BE2C (cell line): ENCODE data around the gene ABCC6.
"Not testable (repeated sequence)": the region's sequence is repeated elsewhere in the genome, so short reads cannot be mapped to it uniquely, and the experiment has no call there.

Experiments used
- DNase-seq: peaks from one replicate; pipeline ENCODE4 v3.0.0-alpha.2; 2020
- H3K27me3 ChIP-seq: fragments of 250-450 bp; sonication (Bioruptor Pico); 2 replicates; pipeline ENCODE4 v1.5.1; 2020; ENCODE audit warnings: mild to moderate bottlenecking
- H3K36me3 ChIP-seq: fragments of 250-450 bp; sonication (Bioruptor Pico); 2 replicates; pipeline ENCODE4 v1.5.1; 2020; ENCODE audit warnings: mild to moderate bottlenecking
- H3K4me1 ChIP-seq: fragments of 250-450 bp; sonication (Bioruptor Pico); 2 replicates; pipeline ENCODE4 v1.5.1; 2020
- H3K4me3 ChIP-seq: 2 replicates; pipeline ENCODE4 v1.5.1; 2011; ENCODE audit warnings: low read depth, low read length
- H3K9me3 ChIP-seq: fragments of 250-450 bp; sonication (Bioruptor Pico); 2 replicates; pipeline ENCODE4 v1.5.1; 2020
- CTCF ChIP-seq: IDR thresholded peaks from 2 replicates; pipeline ENCODE4 v1.5.1; 2012; ENCODE audit warnings: mild to moderate bottlenecking, low read depth, low read length

The ABCC6 gene

DNA sequence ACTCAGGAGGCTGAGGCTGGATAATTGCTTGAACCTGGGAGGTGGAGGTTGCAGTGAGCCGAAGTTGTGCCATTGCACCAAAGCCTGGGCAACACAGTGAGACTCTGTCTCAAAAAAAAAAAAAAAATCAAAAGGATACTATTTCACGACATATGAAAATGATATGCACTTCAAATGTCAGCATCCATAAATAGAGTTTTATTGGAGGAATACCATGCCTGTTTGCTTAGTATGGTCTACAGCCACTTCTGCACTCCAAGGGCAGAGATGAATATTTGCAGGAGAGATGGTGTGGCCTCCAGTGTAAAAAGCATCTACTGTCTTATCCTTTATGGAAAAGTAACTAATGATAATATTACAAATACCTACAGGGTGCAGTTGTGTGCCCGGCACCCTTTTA lies 27.2 kb downstream of the ABCC6 start:
- no peaks in the 10 kb centered on the region for H3K9me3 ChIP-seq
- no peak overlapping the region for H3K4me3 ChIP-seq
- H3K36me3 ChIP-seq: no peaks in the 10 kb centered on the region
- no peaks in the 10 kb centered on the region for H3K27me3 ChIP-seq
- no peak for TF ChIP-seq CTCF
- DNase-seq: no peak
- no peaks in the 10 kb centered on the region for H3K4me1 ChIP-seq

GRCh38 chr16:16191493-16192167 lies 31.7 kb downstream of the ABCC6 start:
- TF ChIP-seq CTCF: no peak

GRCh38 chr16:16190966-16191365 lies 32.3 kb downstream of the ABCC6 start:
- not testable (repeated sequence) for H3K4me3 ChIP-seq, H3K4me1 ChIP-seq, DNase-seq

More at GRCh38 chr16:16191493-16192167, 31.7 kb downstream of the ABCC6 start:
- Histone ChIP-seq H3K9me3 (no peaks in the 10 kb centered on the region), H3K4me1 (no peaks in the 10 kb centered on the region), H3K27me3 (no peaks in the 10 kb centered on the region), H3K36me3 (no peaks in the 10 kb centered on the region), H3K4me3 (no peak overlapping the region)
- DNase-seq: no peak

DNA sequence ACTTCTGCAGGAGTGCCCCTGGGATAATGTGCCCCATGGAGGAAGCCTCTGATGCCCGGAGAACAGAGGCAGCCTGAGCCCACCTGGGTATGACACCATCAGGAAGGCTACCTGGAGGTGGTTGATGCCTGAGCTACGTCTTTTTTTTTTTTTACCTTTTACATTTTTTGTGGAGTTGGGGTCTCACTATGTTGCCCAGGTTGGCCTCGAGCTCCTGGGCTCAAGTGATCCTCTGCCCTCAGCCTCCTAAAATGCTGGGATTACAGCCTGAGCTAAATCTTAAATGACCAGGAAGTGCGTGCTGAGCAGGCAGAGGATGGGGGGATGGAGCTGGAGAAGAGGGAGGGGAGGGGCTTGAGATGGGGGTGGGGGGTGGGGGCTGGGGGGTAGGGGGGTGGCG lies 32.7 kb downstream of the ABCC6 start:
- no peaks in the 10 kb centered on the region for H3K27me3 ChIP-seq
- DNase-seq: no peak
- no peak for TF ChIP-seq CTCF

More at GRCh38 chr16:16190966-16191365, 32.3 kb downstream of the ABCC6 start:
- not testable (repeated sequence) for H3K36me3 ChIP-seq, H3K27me3 ChIP-seq, H3K9me3 ChIP-seq

GRCh38 chr16:16189842-16190241 lies 33.5 kb downstream of the ABCC6 start:
- no peak for DNase-seq
- TF ChIP-seq CTCF: no peak
- no peak overlapping the region for H3K4me3 ChIP-seq
- no peaks in the 10 kb centered on the region for H3K36me3 ChIP-seq
- no peaks in the 10 kb centered on the region for H3K4me1 ChIP-seq
- H3K9me3 ChIP-seq: no peaks in the 10 kb centered on the region
- H3K27me3 ChIP-seq: no peaks in the 10 kb centered on the region

More for the DNA sequence above, 32.7 kb downstream of the ABCC6 start:
- H3K4me1 ChIP-seq: no peaks in the 10 kb centered on the region
- no peaks in the 10 kb centered on the region for H3K9me3 ChIP-seq
- H3K4me3 ChIP-seq: no peak overlapping the region
- no peaks in the 10 kb centered on the region for H3K36me3 ChIP-seq

GRCh38 chr16:16188827-16189226 lies 34.5 kb downstream of the ABCC6 start:
- DNase-seq: no peak
- H3K4me3 ChIP-seq: no peak overlapping the region
- no peaks in the 10 kb centered on the region for H3K4me1 ChIP-seq
- no peak for TF ChIP-seq CTCF
- H3K9me3 ChIP-seq: no peaks in the 10 kb centered on the region
- no peaks in the 10 kb centered on the region for H3K36me3 ChIP-seq
- H3K27me3 ChIP-seq: no peaks in the 10 kb centered on the region
